Measurements from ENCODE around the gene HIPK4. TPM values are rescaled to one million over a fixed set of nuclear protein-coding genes. Genes with fewer than 3 reads are reported as not detected.

The HIPK4 gene
- total and polyA plus RNA-seq, 2 experiments from 2014 or later = 0.21 to 0.52 TPM

- TF ChIP-seq JUNB (IDR thresholded peaks at IDR 0.05; ENCODE audit: unreplicated experiment) (no peak), STAT1 (IDR thresholded peaks at IDR 0.05; ENCODE audit: unreplicated experiment) (no peak)
- ATAC-seq = no peak
- peaks cover 9% of the 10 kb centered on the region for H3K36me3 Mint-ChIP-seq (ENCODE audit: low read depth)
Observed at GRCh38 chr19:40418040-40418439, 28.1 kb upstream of the HIPK4 start.

DNA sequence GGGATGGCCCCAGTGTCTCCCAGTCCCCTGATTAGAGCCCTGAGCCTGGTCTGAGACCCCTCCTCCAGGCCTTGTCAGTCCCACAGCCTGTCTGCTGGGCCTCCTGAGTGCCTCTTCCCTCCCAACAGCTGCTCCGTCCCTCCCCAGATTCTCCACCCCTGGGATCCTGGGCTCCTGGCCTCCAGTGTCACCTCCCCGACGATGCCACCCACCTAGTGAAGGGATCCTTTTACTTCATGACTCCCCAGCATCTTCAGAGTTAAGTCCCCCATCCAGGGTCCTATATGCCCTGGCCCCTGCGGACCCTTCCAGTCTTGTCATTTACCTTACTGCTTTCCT is 27.6 kb upstream of the HIPK4 start:
- Histone ChIP-seq H3K27ac (ENCODE audit: low read depth) (no peak overlapping the region), H3K4me1 (ENCODE audit: insufficient read depth) (peaks cover 18% of the 10 kb centered on the region), H3K27me3 (ENCODE audit: insufficient read depth) (no peaks in the 10 kb centered on the region), H2AFZ (no peak overlapping the region; the same call in 1 of the 2 replicates), H3K4me3 (no peak overlapping the region), H3F3A (replicated peaks; ENCODE audit: low read depth) (no peaks in the 10 kb centered on the region), H3K9me2 (ENCODE audit: insufficient read depth) (no peaks in the 10 kb centered on the region), H4K20me1 (replicated peaks; ENCODE audit: insufficient read depth) (no peaks in the 10 kb centered on the region), H3K79me2 (replicated peaks; ENCODE audit: insufficient read depth) (no peaks in the 10 kb centered on the region), H3K4me2 (no peak overlapping the region), H3K36me3 (ENCODE audit: insufficient read depth) (no peaks in the 10 kb centered on the region)
- peaks cover 8% of the 10 kb centered on the region for H3K36me3 Mint-ChIP-seq (ENCODE audit: low read depth)
- no peak overlapping the region for H3K27ac Mint-ChIP-seq
- ATAC-seq = no peak
- H3K27me3 Mint-ChIP-seq (ENCODE audit: insufficient read depth, low read depth, poor library complexity) = peaks cover 2% of the 10 kb centered on the region
- no peak overlapping the region; the same call in 2 of the 3 replicates for H3K4me3 Mint-ChIP-seq
- DNase-seq (ENCODE audit: low spot score) = no peak
- H3K9me3 Mint-ChIP-seq = no peaks in the 10 kb centered on the region
- peaks cover 29% of the 10 kb centered on the region for H3K4me1 Mint-ChIP-seq
- TF ChIP-seq EZH2 (IDR thresholded peaks at IDR 0.05; ENCODE audit: low read depth, unreplicated experiment) = no peak
- no peak for TF ChIP-seq ZNF462 (CRISPR knock-in tag; IDR thresholded peaks at IDR 0.05)
- TF ChIP-seq ZNF114 (CRISPR knock-in tag; IDR thresholded peaks at IDR 0.05) = no peak
- no peak for TF ChIP-seq ETS1 (IDR thresholded peaks at IDR 0.05)
- TF ChIP-seq EZH2phosphoT487 (IDR thresholded peaks at IDR 0.05; ENCODE audit: unreplicated experiment) = no peak
- TF ChIP-seq STAT1 (IDR thresholded peaks at IDR 0.05; ENCODE audit: unreplicated experiment) = no peak
- TF ChIP-seq POLR2AphosphoS5 (IDR thresholded peaks at IDR 0.05; ENCODE audit: low read depth) = no peak
- no peak for TF ChIP-seq REST (IDR thresholded peaks at IDR 0.05; ENCODE audit: unreplicated experiment)
- no peak for TF ChIP-seq CTCF (conservative IDR thresholded peaks at IDR 0.05; ENCODE audit: low read depth in 2 of 2)

More at GRCh38 chr19:40418040-40418439, 28.1 kb upstream of the HIPK4 start:
- no peaks in the 10 kb centered on the region for H3F3A ChIP-seq (replicated peaks; ENCODE audit: low read depth)
- H2AFZ ChIP-seq = no peak overlapping the region; the same call in 1 of the 2 replicates
- H3K27ac ChIP-seq (ENCODE audit: low read depth) = no peak overlapping the region
- no peaks in the 10 kb centered on the region for H3K36me3 ChIP-seq (ENCODE audit: insufficient read depth)
- H3K4me2 ChIP-seq = no peak overlapping the region
- peaks cover 2% of the 10 kb centered on the region for H3K27me3 Mint-ChIP-seq (ENCODE audit: insufficient read depth, low read depth, poor library complexity)
- H3K9me3 Mint-ChIP-seq = no peaks in the 10 kb centered on the region
- no peak overlapping the region for H3K4me3 ChIP-seq
- H3K4me1 ChIP-seq (ENCODE audit: insufficient read depth) = peaks cover 18% of the 10 kb centered on the region
- no peaks in the 10 kb centered on the region for H3K27me3 ChIP-seq (ENCODE audit: insufficient read depth)
- no peak overlapping the region for H3K27ac Mint-ChIP-seq
- no peak for DNase-seq (ENCODE audit: low spot score)
- no peaks in the 10 kb centered on the region for H3K79me2 ChIP-seq (replicated peaks; ENCODE audit: insufficient read depth)
- H3K9me2 ChIP-seq (ENCODE audit: insufficient read depth) = no peaks in the 10 kb centered on the region
- no peaks in the 10 kb centered on the region for H4K20me1 ChIP-seq (replicated peaks; ENCODE audit: insufficient read depth)
- H3K4me3 Mint-ChIP-seq = no peak overlapping the region; the same call in 2 of the 3 replicates
- H3K4me1 Mint-ChIP-seq = peaks cover 29% of the 10 kb centered on the region
